ENCODE data around the gene ADCY2.

The ADCY2 gene

GRCh38 chr5:7576023-7576715 is 180.2 kb downstream of the ADCY2 start:
- DNase-seq (ENCODE audit: low read depth) = no peak

GRCh38 chr5:7577381-7577780 is 181.4 kb downstream of the ADCY2 start:
- no peak for TF ChIP-seq CTCF (IDR thresholded peaks at IDR 0.05; ENCODE audit: low read depth, low read length, missing control alignments)
- H3K4me3 ChIP-seq (ENCODE audit: low read depth, low read length) = no peak overlapping the region
- no peak for DNase-seq (ENCODE audit: low read depth)

More at GRCh38 chr5:7576023-7576715, 180.2 kb downstream of the ADCY2 start:
- H3K4me3 ChIP-seq (ENCODE audit: low read depth, low read length) = no peak overlapping the region
- no peak for TF ChIP-seq CTCF (IDR thresholded peaks at IDR 0.05; ENCODE audit: low read depth, low read length, missing control alignments)

- TF ChIP-seq CTCF (IDR thresholded peaks at IDR 0.05; ENCODE audit: low read depth, low read length, missing control alignments) = no peak
- no peak overlapping the region for H3K4me3 ChIP-seq (ENCODE audit: low read depth, low read length)
- DNase-seq (ENCODE audit: low read depth) = no peak
Observed at GRCh38 chr5:7578071-7578470, 182.1 kb downstream of the ADCY2 start.

GRCh38 chr5:7584749-7585148 is 188.8 kb downstream of the ADCY2 start:
- DNase-seq (ENCODE audit: low read depth) = no peak
- no peak for TF ChIP-seq CTCF (IDR thresholded peaks at IDR 0.05; ENCODE audit: low read depth, low read length, missing control alignments)
- no peak overlapping the region for H3K4me3 ChIP-seq (ENCODE audit: low read depth, low read length)

GRCh38 chr5:7585807-7586206 is 189.9 kb downstream of the ADCY2 start:
- DNase-seq (ENCODE audit: low read depth) = no peak
- H3K4me3 ChIP-seq (ENCODE audit: low read depth, low read length) = no peak overlapping the region
- TF ChIP-seq CTCF (IDR thresholded peaks at IDR 0.05; ENCODE audit: low read depth, low read length, missing control alignments) = no peak

GRCh38 chr5:7586480-7586879 is 190.5 kb downstream of the ADCY2 start:
- no peak for DNase-seq (ENCODE audit: low read depth)
- no peak for TF ChIP-seq CTCF (IDR thresholded peaks at IDR 0.05; ENCODE audit: low read depth, low read length, missing control alignments)
- no peak overlapping the region for H3K4me3 ChIP-seq (ENCODE audit: low read depth, low read length)

GRCh38 chr5:7589800-7590199 is 193.9 kb downstream of the ADCY2 start:
- DNase-seq (ENCODE audit: low read depth) = no peak
- no peak overlapping the region for H3K4me3 ChIP-seq (ENCODE audit: low read depth, low read length)
- no peak for TF ChIP-seq CTCF (IDR thresholded peaks at IDR 0.05; ENCODE audit: low read depth, low read length, missing control alignments)

Measured in GM12864 (cell line).